GM21367 (cell line): ENCODE measurements around the gene TEDC2.

Source experiments
- ATAC-seq: cut with Tn5 transposase; IDR thresholded peaks from one replicate; pipeline ENCODE4 v1.9.1; 2021; ENCODE audit not compliant: unreplicated experiment

TEDC2 gene

GRCh38 chr16:2465653-2466415 is 5.9 kb downstream of the TEDC2 start:
- ATAC-seq: no peak

- ATAC-seq: no peak
Observed at GRCh38 chr16:2466667-2467527, 7.0 kb downstream of the TEDC2 start.

GRCh38 chr16:2467528-2468232 is 7.8 kb downstream of the TEDC2 start:
- no peak for ATAC-seq

GRCh38 chr16:2468233-2468724 is 8.4 kb downstream of the TEDC2 start:
- ATAC-seq: no peak

- no peak for ATAC-seq
Observed at GRCh38 chr16:2468725-2469398, 9.0 kb downstream of the TEDC2 start.

- no peak for ATAC-seq
Observed at GRCh38 chr16:2469399-2470233, 9.7 kb downstream of the TEDC2 start.

GRCh38 chr16:2470234-2470601 is 10.3 kb downstream of the TEDC2 start:
- ATAC-seq: no peak

- ATAC-seq: no peak
Observed at GRCh38 chr16:2470603-2471015, 10.7 kb downstream of the TEDC2 start.

- no peak for ATAC-seq
Observed at GRCh38 chr16:2471016-2471652, 11.2 kb downstream of the TEDC2 start, which contains the start of gene NTN3. TSS of gene NTN3 (plus strand) at chr16:2471297. CDS start at chr16:2471702, 405 bp downstream.

GRCh38 chr16:2471653-2472487 is 12.0 kb downstream of the TEDC2 start:
- ATAC-seq: no peak

GRCh38 chr16:2472488-2472864 is 12.6 kb downstream of the TEDC2 start:
- no peak for ATAC-seq

- no peak for ATAC-seq
Observed at GRCh38 chr16:2472885-2473445, 13.1 kb downstream of the TEDC2 start.

GRCh38 chr16:2473446-2473926 is 13.6 kb downstream of the TEDC2 start:
- no peak for ATAC-seq

- no peak for ATAC-seq
Observed at GRCh38 chr16:2473999-2474876, 14.3 kb downstream of the TEDC2 start.

- no peak for ATAC-seq
Observed at GRCh38 chr16:2474877-2475412, 15.0 kb downstream of the TEDC2 start, which contains the start of gene TBC1D24. TSS of gene TBC1D24 (plus strand) at chr16:2475127. CDS start at chr16:2496149, 21,022 bp downstream.

- ATAC-seq: no peak
Observed at GRCh38 chr16:2475413-2476344, 15.8 kb downstream of the TEDC2 start.
